Ammon's horn (tissue), 1 donor: ENCODE results near the gene PRPF38B.

Source experiments
- DNase-seq: peaks from one replicate; pipeline ENCODE4 v3.0.0-alpha.2; 2016; ENCODE audit warnings: low spot score

PRPF38B gene

DNA sequence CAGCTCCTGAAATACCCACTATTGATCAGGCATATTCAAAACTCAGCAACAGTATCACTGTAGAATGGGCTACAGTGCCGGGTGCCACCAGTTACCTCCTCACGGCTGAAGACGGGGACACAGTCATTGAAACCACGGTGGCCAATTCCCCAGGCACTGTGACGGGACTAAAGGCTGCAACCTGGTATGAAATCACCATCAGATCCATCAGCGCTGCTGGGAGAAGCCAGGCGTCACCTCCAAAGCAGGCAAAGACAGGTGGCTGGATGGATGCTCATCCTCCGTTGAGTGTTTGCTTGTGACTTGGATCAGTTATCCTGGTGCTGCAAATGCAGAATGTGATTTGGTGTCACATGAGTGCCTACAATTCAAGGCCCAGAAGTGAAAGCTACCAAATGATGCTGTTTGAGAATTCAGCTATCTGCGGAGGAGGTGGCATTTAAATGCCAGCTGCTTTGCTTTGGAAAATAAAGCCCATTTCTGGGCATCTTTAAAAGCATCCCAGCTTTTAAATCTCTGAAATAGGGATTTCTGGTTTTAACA is 25.7 kb downstream of the PRPF38B start:
- peak; percentile 77 for DNase-seq

DNA sequence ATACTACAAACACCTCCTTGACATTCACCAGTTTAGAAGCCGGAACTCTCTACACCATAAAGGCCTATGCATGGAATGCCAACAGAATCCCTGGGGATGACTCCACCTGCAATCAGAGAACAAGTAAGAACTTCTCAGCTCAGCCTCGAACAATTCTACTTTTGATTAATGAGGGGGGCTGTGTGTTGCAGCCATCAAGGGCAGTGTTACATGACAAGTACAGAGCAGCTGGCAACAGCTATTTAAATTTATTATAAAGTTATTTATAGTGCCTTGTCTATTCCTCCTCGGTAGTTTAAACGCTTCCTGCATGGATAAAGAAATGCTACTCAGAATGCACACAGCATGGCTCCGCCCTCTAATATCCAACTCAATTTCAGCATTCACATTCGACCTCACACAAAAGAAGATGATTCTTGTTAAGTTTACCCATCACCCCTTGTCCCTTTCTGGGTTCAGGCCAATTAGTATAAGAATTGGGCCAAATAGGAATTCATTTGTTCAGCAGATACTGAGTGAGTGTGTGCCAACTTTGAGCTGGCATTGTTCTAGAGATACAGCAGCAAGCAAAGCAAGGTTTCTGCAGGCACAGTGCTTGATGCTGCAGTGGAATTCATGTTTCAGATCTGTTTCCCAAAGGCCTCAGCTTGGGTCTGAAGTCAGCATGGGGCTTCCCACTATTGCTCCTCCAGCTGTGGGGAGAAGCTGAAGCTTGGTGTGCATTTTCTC is 27.0 kb downstream of the PRPF38B start:
- no peak for DNase-seq

DNA sequence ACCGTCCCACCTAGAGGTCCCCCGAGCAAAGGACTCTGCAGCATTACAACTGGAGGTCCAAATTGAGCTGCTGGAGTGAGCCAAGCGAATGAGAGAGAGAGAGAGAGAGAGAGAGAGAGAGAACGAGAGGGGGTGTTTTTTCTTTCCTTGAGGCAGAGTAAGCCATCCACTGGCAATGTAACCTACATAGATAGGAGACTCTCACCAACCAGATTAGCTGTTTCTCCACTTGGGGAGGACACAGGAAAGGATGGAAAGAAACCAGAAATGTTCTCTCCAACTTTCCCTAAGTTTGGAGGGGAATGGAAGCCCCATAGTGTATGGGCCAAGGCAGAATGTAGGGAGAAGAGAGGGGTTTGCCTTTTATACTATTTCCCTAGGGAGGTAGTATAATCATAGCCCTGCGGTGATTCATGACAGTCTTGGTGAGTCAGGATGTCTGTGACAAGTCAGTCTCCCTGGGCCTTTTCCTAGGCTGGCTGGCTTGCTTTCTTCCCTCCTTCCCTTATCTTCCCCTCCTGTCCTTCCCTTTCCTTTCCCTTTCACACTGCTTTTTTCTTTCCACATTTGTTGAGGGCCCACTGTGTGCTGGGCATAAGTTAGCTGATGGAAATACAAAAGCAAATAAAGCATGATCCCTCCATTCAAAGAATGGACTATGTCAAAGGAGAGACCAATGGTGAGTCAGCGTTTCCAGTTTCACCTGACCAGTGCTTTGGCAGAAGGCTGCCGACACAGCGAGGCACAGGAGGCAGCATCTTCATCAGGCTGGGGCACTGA is 27.7 kb downstream of the PRPF38B start:
- no peak for DNase-seq

DNA sequence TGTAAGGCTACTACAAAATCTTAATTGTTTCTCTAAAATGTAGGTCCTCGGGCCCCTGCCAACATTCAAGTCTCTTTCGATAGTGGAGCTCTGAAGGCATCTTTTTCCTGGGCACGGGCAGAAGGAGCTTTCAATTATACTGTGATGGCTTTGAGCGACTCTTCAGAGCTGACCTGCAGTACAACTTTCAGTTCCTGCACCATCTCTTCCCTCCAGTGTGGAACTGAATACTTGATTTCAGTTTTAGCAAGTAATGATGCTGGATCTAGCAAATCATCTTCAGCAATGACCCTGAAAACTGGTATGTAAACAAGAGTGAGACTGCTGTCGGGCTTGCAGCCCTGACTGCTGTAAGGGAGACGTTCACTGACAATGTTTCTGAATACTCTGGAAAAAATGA is 30.2 kb downstream of the PRPF38B start:
- no peak for DNase-seq

DNA sequence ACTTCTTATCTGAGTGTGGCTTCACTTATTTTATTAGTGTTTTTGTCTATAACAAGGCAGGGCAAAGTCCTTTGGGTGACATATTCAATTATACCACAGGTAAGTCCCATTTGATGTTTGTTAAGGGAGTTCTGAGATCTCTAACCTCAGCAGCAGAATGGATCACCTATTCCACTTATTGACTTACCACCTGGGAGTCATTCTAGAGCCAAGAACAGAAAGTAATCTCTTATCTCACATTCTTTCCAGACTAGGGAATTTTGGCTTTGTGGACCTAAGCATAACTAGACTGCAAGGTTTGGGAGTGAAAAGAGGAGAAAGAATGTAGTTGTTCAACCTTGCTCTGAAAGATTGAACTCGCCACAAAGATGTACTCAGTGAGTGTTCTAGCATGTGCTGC is 33.8 kb downstream of the PRPF38B start:
- DNase-seq = no peak

DNA sequence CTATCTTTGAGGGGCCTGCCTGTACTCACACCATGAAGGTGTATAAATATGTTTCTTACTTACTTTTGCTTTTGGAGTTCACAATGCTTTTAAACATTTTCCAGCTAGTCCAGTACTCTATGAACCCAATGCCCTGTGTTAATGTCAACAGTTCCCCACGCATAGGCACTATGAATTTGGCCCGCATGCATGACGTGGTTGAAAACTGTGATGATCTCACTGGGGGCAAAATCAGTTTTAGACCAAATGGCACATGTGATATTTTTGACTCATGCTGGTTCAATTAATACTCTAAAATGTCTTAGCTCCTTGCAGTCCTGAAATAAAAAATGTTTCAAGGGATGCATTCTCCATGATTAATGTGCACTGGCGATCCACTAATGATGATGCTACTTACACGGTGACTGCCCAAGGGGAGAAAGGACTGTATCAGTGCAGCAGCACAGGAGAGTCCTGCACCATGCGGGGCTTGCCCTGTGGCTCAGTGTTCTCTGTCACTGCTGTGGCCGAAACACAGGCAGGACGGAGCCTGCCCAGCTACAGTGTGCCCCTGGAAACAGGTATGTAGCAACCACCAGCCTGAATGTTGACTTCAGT is 36.3 kb downstream of the PRPF38B start:
- DNase-seq = no peak

DNA sequence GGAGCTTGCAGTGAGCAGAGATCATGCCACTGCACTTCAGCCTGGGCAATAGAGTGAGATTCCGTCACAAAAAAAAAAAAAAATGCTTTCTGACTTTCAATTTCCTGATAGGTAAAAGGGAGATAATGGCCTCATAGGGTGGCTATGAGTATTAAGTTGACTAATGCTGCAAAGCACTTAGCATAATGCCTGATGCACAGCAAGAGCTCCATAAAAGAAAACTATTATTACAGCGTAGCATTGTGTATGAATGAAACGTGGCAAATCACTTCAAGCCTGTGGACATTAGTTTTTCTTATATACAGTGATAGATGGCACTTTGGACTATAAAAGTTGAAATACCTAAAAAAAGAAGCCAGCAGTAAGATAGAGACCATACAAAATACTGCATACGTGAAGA is 37.4 kb downstream of the PRPF38B start:
- no peak for DNase-seq

DNA sequence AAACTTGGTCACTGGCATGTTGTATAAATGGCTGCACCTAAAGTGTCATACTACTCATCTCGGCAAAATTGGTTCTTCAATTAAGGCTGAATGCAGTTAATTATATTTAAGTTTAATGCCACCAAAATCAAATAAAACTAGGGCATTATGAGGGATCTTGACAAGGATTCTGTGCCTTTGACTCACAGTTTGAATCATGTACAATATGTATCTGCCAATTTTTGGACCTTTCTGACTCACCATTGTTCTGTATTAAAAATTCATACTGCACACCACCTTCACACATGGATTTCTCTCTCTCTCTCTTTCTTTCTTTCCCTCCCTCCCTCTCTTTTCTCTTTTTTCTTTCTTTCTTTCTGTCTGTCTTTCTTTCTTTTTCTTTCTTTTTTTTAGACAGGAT is 40.3 kb downstream of the PRPF38B start:
- DNase-seq = no peak

DNA sequence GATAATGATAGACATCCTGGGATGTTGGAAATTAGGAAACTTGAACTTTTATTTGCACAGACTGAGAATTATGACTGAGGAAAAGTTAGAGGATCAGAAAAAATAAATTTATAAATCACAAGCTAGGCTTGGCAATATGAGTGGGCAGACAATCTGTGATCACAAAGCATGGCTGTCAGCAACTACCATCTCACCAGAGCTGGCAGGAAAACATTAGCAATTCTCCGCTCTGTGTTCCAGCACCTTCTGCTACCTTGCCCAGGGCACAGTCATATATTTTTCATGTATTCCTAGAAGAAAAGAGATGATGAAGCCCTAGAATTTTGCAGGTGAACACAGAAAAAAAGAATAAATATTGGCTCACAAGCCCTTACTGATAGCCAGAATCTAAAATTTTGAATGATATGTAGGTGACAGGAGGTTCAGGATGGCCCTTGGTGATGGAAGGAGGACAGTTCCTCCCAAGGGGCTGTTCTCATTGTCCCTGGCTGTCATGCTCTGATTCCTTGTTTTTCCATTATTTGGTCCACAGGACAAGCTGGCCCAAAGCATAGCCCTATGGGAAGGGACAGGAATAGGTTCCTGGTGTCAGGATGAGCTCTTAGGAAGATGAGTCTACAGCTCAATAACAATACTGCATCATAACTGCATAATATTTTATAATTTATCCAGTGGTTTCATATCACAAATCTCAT is 42.2 kb downstream of the PRPF38B start:
- DNase-seq = peak; percentile 64

DNA sequence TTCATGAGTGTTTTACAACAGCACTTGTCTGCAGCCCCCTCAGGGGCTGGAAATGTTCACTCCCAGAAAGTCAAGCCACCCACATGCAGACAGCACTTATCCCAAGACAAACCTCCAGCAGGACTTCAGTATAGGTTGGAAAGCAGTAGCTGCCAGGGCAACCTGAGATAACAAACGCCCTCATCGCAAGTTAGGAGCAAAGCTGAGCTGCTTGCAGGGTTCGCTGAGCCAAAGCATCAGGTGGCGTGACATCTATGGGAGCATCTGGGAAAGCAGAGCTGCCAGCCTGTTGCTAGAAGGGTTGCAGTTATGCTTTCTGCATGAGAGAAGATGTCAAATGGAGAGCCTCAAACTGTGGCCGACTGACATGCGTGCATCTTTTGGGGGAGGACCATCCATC is 50.1 kb downstream of the PRPF38B start:
- peak; percentile 50 for DNase-seq

DNA sequence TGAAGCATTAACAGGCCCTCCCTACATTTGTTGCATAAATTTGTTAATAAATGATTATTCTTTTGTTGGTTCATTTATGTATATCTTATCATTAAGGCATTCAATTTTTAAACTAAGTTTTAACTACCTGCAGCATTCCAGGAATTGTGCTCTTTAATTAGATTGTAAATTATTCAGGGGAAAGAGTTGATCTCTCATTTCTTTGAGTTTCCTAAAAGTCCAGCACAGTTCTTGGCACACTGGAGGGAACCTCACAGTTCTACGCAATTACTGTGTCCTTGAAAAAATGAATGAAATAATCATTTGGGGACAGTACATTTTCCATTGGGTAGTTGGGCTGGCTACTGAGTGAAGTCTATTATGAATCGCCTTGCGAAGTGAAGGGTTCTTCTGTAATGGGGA is 53.9 kb downstream of the PRPF38B start:
- DNase-seq = no peak

DNA sequence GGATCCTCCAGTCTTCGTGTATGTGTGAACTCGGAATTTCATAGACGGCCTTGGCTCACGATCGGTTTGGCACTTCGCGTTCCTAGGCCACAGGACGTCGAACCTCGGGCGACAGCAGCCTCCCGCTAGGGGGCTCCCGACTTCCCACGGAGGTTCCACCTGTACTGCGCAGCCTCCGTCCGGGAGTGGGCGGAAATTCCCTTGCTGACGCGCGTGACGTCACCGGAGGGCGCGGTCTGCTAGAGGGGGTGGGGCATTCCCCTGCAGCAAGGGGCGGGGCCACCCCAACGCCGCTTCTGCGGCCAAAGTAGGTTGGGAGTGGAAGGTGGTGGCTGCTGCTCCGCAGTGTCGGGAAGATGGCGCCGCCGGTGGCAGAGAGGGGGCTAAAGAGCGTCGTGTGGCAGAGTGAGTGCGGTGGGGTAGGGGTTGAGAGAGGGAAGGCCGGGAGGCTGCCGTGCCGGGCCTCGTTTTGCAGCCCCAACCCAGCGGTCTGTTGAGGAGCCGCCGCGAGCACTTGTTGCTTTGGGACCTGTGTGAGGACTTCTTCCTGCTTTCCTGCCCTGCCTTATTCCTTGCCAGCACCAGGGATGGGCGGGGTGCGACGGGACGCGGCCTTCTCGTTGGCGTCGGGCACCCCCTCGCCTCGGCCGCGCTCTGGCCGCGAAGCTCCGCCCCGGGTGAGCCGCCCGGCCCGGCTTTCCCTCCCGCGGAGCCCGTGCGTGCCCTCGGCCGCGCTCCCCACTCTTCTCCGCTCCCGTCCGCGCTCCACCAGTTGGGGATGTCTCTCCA is 54.5 kb downstream of the PRPF38B start, which contains the start of gene STXBP3:
Gene STXBP3 (plus strand): TSS at position 293 of the 789 bp plus-strand sequence. CDS start 64 bp downstream, at position 357.
- peak; percentile 99 for DNase-seq

DNA sequence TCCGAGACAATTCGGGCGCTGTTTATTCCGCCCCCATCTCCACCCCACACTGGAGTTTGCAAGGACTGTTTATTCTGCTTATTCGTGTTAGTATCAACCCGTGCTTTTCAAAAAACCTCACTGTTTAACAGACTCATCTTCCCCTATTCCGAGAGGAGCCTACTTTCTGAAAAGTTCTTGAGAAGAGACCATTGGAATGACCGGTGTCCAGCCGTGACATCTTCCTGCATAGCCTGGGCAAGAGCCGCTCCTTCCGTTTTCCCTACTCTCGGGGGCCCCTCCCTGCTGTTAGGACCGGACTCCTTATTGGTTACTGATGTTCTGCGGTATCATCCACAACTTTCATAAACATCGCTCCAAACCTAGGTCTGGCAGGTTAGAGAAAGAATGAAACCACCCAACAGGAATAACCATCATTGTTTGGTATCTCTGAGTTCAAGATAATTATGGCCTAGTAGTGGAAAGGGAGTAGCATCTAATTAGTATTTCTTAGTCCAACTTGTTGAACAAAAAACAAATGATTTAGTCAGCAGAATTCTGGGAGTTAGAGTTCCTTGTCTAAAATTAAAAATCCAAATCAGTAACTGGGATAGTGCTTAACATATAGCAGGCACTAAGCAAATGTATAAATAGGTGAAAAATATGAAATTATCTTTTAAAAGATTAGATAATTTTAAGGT is 55.2 kb downstream of the PRPF38B start:
- peak; percentile 81 for DNase-seq

DNA sequence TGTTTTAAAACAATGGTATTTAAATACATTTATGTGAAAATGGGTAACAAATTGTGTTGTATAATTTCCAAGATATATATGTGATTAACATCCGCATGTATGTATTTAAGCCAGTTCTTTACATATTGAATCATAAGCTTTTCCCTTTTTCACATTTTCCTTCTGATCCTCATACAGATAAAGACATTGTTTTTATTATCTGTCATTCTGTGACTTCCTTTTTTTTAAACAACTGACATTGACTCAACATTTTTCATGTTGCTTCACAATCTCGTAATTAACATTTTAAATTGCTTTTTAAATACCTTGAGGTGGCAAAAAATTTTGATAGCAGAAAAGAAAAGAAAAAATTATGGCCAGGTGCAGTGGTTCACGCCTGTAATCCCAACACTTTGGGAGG is 55.8 kb downstream of the PRPF38B start:
- no peak for DNase-seq

DNA sequence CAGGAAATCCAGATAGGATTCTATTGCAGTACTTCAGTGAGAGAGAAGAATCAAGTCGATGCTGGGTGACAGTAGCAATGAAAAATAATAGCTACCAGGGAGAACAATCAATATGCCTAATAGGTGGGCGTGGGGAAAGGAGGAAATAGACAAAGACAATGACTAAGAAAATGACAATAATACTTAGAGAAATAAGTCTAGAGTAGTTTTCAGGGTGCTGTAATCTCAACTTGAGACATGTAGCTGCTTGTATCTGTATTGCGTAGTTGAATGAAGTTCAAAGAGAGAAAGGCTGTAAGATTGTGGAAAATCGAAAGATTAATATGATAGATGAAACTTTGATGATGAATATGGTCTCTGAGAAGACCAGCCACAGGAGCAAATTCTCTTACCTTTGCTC is 57.0 kb downstream of the PRPF38B start:
- DNase-seq = no peak

DNA sequence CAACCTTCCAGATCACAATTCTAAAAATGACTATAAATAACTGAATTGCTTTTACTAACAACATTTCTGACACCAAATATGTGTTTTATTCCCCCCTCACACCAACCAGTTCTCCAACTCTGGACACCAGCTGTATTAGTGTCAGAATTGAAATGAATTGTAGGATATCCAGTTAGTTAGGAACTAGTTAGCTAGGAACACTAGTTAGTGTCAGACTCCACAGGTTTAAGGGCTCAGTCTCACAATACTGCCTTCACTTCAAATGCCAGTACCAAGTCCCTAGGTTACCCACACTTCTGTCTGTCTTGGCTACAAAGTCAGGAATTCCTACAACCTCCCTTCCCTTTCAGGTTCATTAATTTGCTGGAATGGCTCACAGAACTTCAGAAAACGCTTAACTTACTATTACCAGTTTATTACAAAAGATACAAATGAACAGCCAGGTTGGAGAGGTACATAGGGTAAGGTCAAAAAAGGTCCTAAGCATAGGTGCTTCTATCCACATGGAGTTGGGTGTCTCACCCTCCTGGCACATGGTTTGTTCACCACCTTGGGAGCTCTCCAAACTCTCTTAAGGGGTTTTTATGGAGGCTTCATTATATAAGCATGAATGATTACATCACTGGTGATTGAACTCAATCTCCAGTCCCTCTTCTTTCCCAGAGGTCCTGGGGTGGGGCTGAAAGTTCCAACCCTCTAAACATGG is 58.5 kb downstream of the PRPF38B start:
- no peak for DNase-seq
